Smooth muscle cell (in vitro differentiated cells): ENCODE results near the gene NTNG2. TPM values are rescaled to one million over a fixed set of nuclear protein-coding genes. Genes with fewer than 3 reads are reported as not detected.

Experiments used
- DNase-seq: peaks from one replicate; lab custom pipeline; 2025; ENCODE audit not compliant: unreplicated experiment; lab: John Stamatoyannopoulos, UW
- H2AFZ ChIP-seq: fragments of 200-600 bp; sonication (generic); 2 replicates; pipeline ENCODE4 v1.6.0; 2016; ENCODE audit warnings: antibody characterized with exemption, low read depth, mild to moderate bottlenecking
- H3F3A ChIP-seq: fragments of 200-600 bp; sonication (generic); 2 replicates; pipeline ENCODE4 v1.6.0; 2017; ENCODE audit warnings: antibody characterized with exemption, low read depth
- H3K27ac ChIP-seq: fragments of 200-600 bp; sonication (generic); 2 replicates; pipeline ENCODE4 v1.5.1; 2016; ENCODE audit warnings: low read depth, mild to moderate bottlenecking
- H3K27me3 ChIP-seq: fragments of 200-600 bp; sonication (generic); 2 replicates; pipeline ENCODE4 v1.6.1; 2016; ENCODE audit warnings: low read depth, mild to moderate bottlenecking
- H3K36me3 ChIP-seq: fragments of 200-600 bp; sonication (generic); 2 replicates; pipeline ENCODE4 v1.5.1; 2016; ENCODE audit warnings: low read depth
- H3K4me1 ChIP-seq: fragments of 200-600 bp; sonication (generic); 2 replicates; pipeline ENCODE4 v1.5.1; 2016; ENCODE audit warnings: low read depth
- H3K4me2 ChIP-seq: fragments of 200-600 bp; sonication (generic); 2 replicates; pipeline ENCODE4 v1.6.0; 2016; ENCODE audit warnings: mild to moderate bottlenecking
- H3K4me3 ChIP-seq: fragments of 200-600 bp; sonication (generic); 2 replicates; pipeline ENCODE4 v1.5.1; 2016; ENCODE audit warnings: mild to moderate bottlenecking
- H3K79me2 ChIP-seq: fragments of 200-600 bp; sonication (generic); 2 replicates; pipeline ENCODE4 v1.6.0; 2016; ENCODE audit warnings: low read depth, mild to moderate bottlenecking
- H3K9ac ChIP-seq: fragments of 200-600 bp; sonication (generic); 2 replicates; pipeline ENCODE4 v1.6.0; 2016; ENCODE audit warnings: low read depth
- H3K9me3 ChIP-seq: fragments of 200-600 bp; sonication (generic); replicated peaks from 2 replicates; pipeline ENCODE4 v1.5.1; 2016; ENCODE audit warnings: low read depth
- H4K20me1 ChIP-seq: fragments of 200-600 bp; sonication (generic); 2 replicates; pipeline ENCODE4 v1.6.0; 2016; ENCODE audit warnings: low read depth
- WGBS: methylation state at CpG from one replicate; pipeline ENCODE4 v1.1.7; 2016; ENCODE audit warnings: low lambda C conversion rate; 5-methylcytosine and 5-hydroxymethylcytosine counted together
- polyA plus RNA-seq: library from polyadenylated mRNA; unstranded; fragments of >200 nt; fragmentation: Nextera tagmentation; extraction: Ambion mirVana; gene quantifications from 2 replicates; pipeline ENCODE4 v1.2.1, GENCODE V29; 2016
- total RNA-seq: library from RNA; depleted of rRNA; stranded (reverse); fragments of >200 nt; gene quantifications from 2 replicates; pipeline ENCODE4 v1.2.3, GENCODE V29; 2014
- TF ChIP-seq, protein P1 (sequence below): fragments of 200-600 bp; sonication (generic); IDR thresholded peaks from 2 replicates; pipeline ENCODE4 v1.5.1; 2017; ENCODE audit warnings: borderline replicate concordance, mild to moderate bottlenecking, antibody characterized with exemption; ENCODE audit not compliant: insufficient read depth, poor library complexity, severe bottlenecking

The NTNG2 gene
- total and polyA plus RNA-seq, 2 experiments from 2014 or later = 0.36 to 1.0 TPM

DNA sequence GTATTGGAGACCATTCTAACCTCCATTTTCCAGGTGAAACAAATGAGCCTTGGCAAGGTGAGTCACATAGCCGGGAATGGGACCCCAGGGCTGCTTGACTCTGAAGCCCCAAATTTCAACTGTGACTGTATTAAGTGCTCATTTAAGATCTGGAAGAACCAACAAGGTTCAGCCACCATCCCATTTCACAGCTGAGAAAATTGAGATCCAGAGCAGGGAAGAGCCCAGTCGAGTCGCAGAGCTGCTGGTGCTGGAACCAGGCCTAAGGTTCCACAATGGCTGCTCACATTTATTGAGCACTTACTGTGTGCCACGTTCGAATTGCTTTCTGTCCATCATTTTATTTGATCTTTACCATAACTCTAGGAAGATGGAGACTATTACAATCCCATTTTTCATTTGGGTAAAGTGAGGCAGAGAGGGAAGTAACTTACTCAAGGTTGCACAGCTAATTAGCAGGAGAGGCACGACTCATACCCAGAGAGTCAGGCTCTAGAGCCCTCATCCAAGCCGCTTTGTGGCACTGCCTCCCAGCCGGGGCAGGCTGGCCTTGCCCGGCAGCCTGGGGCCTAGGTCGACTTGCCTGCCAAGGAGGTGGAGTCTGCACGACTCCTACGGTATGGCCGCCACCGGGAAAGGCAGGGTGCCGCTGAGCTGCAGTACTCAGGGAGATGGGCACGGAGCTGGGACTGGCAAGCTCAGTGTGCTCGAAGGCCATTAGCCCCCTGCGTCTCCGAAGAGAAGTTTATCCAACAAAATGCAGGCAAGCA, 4.3 kb upstream of the NTNG2 start:
- no peak overlapping the region for H3K9ac ChIP-seq
- H3K4me3 ChIP-seq = no peak overlapping the region
- no peak overlapping the region for H3K4me2 ChIP-seq
- 78% methylated on average over 19 of the region's 19 CpGs for WGBS
- H3K27me3 ChIP-seq = peaks cover 58% of the 10 kb centered on the region
- no peaks in the 10 kb centered on the region for H3F3A ChIP-seq
- no peaks in the 10 kb centered on the region for H4K20me1 ChIP-seq
- H3K4me1 ChIP-seq = peaks cover under 1% of the 10 kb centered on the region
- H2AFZ ChIP-seq = no peak overlapping the region
- TF ChIP-seq, protein P1, sequence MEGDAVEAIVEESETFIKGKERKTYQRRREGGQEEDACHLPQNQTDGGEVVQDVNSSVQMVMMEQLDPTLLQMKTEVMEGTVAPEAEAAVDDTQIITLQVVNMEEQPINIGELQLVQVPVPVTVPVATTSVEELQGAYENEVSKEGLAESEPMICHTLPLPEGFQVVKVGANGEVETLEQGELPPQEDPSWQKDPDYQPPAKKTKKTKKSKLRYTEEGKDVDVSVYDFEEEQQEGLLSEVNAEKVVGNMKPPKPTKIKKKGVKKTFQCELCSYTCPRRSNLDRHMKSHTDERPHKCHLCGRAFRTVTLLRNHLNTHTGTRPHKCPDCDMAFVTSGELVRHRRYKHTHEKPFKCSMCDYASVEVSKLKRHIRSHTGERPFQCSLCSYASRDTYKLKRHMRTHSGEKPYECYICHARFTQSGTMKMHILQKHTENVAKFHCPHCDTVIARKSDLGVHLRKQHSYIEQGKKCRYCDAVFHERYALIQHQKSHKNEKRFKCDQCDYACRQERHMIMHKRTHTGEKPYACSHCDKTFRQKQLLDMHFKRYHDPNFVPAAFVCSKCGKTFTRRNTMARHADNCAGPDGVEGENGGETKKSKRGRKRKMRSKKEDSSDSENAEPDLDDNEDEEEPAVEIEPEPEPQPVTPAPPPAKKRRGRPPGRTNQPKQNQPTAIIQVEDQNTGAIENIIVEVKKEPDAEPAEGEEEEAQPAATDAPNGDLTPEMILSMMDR = no peak
- H3K9me3 ChIP-seq = no peaks in the 10 kb centered on the region
- no peaks in the 10 kb centered on the region for H3K36me3 ChIP-seq
- DNase-seq = no peak
- H3K79me2 ChIP-seq = no peaks in the 10 kb centered on the region
- H3K27ac ChIP-seq = no peak overlapping the region

DNA sequence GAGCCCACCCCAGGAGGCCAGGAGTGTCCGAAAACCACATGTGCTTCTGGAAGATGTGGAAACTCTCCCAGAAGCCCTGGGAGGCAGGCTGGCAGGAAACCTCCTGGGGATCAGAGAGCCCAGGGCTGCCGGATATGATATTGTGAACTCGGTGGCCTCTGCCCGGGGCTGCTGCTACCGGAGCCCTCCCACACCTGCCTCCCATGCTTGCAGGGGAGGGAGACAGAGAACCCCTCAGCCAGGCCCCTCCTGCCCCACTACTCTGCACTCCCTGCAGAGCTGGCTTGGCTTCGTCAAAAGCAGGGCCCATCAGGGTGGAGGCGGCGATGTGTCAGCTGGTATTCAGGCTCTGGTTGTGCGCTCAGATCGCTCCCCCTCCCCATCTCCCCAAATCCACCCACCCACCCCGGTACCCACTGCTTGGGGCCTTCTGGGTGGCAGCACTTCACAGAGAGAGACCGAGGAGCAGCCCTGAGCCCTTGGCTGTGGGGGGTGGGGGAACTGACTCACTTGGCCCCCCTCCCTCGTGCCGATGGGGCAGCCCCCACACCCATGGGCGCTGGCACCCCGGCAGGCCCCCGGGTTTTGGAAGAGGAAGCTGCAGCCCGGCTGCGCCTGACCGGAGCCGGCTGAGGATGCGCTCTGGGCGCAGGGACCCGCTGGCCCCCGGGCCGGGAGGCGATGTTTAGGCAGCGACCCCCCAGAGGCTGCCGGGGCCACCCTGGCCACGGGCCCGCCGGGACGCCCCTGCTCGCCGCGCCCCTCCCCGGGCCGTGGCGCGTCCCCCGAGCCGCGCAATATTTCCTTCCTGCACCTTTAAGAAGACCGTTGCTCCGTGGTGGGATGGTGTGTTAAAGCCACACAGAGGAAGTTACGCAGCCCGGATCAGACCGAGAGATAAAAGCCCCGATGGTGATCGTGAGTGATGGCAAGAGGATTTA, 786 bp upstream of the NTNG2 start:
- peaks cover 17% of the 10 kb centered on the region for H4K20me1 ChIP-seq
- TF ChIP-seq, protein P1 = no peak
- peaks cover 84% of the 10 kb centered on the region for H3K27me3 ChIP-seq

DNA sequence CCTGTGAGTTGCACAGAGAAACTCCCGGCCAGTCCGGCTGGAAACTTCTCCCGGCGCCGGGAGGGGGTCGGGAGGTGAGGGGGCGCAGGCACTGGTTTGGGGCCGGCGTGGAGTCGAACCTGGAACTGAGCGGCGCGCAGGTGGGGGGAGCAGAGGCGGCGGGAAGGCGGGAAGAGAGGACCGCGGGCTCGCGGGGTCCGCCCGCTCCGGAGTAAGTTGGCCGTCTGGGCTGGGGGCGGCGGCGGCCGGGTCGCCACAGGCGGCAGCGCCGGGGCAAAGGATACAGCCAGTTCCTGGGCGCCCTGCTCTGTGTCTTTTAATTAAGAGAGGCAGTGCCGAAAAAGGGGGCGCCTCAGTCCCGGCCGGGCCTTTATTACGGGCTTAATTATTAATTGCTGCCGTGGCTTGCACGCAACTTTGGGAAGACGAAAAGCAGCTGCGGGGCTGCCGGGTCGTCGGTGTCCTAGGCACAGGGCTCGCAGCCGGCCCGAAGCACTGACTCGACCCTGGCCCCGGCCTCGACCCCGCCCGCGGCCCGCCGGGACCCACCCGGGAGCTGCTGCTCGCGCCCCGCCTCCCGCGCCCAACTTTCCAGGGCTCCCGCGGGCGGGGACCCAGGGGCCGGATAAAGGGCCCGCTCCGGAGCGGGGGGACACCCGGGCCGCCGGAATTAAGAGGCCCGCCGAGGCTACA, 1.1 kb downstream of the NTNG2 start:
- Histone ChIP-seq H3K9me3 (no peaks in the 10 kb centered on the region), H3K4me2 (peak overlapping the region; percentile 95), H3K4me1 (peaks cover 13% of the 10 kb centered on the region), H3K4me3 (peak overlapping the region; percentile 64), H4K20me1 (peaks cover 17% of the 10 kb centered on the region), H3K9ac (no peak overlapping the region), H3K27me3 (peaks cover 93% of the 10 kb centered on the region), H3K27ac (no peak overlapping the region), H3K79me2 (no peaks in the 10 kb centered on the region), H3F3A (no peaks in the 10 kb centered on the region), H3K36me3 (no peaks in the 10 kb centered on the region), H2AFZ (no peak overlapping the region)
- DNase-seq = no peak
- 5% methylated on average over 27 of the region's 74 CpGs for WGBS
- TF ChIP-seq, protein P1 = no peak

More for the DNA sequence above, 786 bp upstream of the NTNG2 start:
- H3K9ac ChIP-seq = no peak overlapping the region
- no peaks in the 10 kb centered on the region for H3K79me2 ChIP-seq
- H3K9me3 ChIP-seq = no peaks in the 10 kb centered on the region
- H2AFZ ChIP-seq = no peak overlapping the region
- H3K4me3 ChIP-seq = peak overlapping the region; percentile 64
- H3F3A ChIP-seq = no peaks in the 10 kb centered on the region
- DNase-seq = no peak
- no peaks in the 10 kb centered on the region for H3K36me3 ChIP-seq
- H3K4me1 ChIP-seq = peaks cover 13% of the 10 kb centered on the region
- no peak overlapping the region for H3K27ac ChIP-seq
- peak overlapping the region; percentile 95 for H3K4me2 ChIP-seq
- 2% methylated on average over 40 of the region's 50 CpGs for WGBS
